Body of pancreas (tissue), 4 donors: ENCODE results near the gene HBD. TPM values are rescaled to one million over a fixed set of nuclear protein-coding genes. Genes with fewer than 3 reads are reported as not detected.

Experiments
- ATAC-seq: fragments of 150-250 bp; one replicate; pipeline ENCODE4 v1.9.1; 2016
- DNase-seq, 4 donors: peaks; one replicate each; pipeline ENCODE4 v3.0.0-alpha.2; 2019
- H3K27ac ChIP-seq, 4 donors: fragments of 200-600 bp; sonication (generic); 1 replicate in 3 of 4; 2 replicates in 1 of 4; pipeline versions ENCODE4 v1.5.1 to v1.6.1; 2016 to 2019; ENCODE audit warnings: mild to moderate bottlenecking in 1 of 4, mixed read lengths in 1 of 4, moderate library complexity in 1 of 4
- H3K27me3 ChIP-seq, 2 donors: fragments of 200-600 bp; sonication (generic); one replicate each; pipeline ENCODE4 v1.6.0; 2016; ENCODE audit warnings: mild to moderate bottlenecking in 1 of 2
- H3K36me3 ChIP-seq, 2 donors: fragments of 200-600 bp; sonication (generic); replicated peaks in 1 of 2; 2 replicates each; pipeline ENCODE4 v1.5.1; 2016; ENCODE audit warnings: low read depth in 2 of 2; ENCODE audit not compliant: insufficient read depth in 1 of 2
- H3K4me1 ChIP-seq: fragments of 200-600 bp; sonication (generic); one replicate; pipeline ENCODE4 v1.6.0; 2016
- H3K4me3 ChIP-seq, 2 donors: fragments of 200-600 bp; sonication (generic); 1 replicate in 1 of 2; 2 replicates in 1 of 2; pipeline ENCODE4 v1.5.1; 2016 to 2019
- H3K9me3 ChIP-seq, 3 donors: fragments of 200-600 bp; sonication (generic); 1 replicate in 2 of 3; 2 replicates in 1 of 3; pipeline ENCODE4 v1.5.1; 2016
- POLR2A ChIP-seq, 3 donors: fragments of 450-650 bp; IDR thresholded peaks; one replicate each; pipeline ENCODE4 v1.6.1; 2016; ENCODE audit warnings: antibody characterized with exemption in 3 of 3, mild to moderate bottlenecking in 2 of 3
- WGBS, 2 donors: methylation state at CpG; one replicate each; pipeline ENCODE4 v1.1.5; 2017; 5-methylcytosine and 5-hydroxymethylcytosine counted together
- intact Hi-C: fragments of 100-400 bp; cut with DNase I; formaldehyde crosslinking; loops from one replicate; pipeline ENCODE4 v1.15.1; 2023
- total RNA-seq, 2 donors: library from RNA; depleted of rRNA; stranded (reverse); fragments of >200 nt; gene quantifications; one replicate each; pipeline ENCODE4 v1.1.0, GENCODE V29; 2016
- TF ChIP-seq, protein P1 (sequence below), 7 experiments: fragments of 450-650 bp in 4 of 7; fragments of 200-600 bp in 3 of 7; sonication (generic) in 3 of 7; IDR thresholded peaks; one replicate each; pipeline ENCODE4 v1.5.1; 2016 to 2019; ENCODE audit warnings: antibody characterized with exemption in 7 of 7

The HBD gene
- total RNA-seq, 2 donors from 2014 or later: not detected

DNA sequence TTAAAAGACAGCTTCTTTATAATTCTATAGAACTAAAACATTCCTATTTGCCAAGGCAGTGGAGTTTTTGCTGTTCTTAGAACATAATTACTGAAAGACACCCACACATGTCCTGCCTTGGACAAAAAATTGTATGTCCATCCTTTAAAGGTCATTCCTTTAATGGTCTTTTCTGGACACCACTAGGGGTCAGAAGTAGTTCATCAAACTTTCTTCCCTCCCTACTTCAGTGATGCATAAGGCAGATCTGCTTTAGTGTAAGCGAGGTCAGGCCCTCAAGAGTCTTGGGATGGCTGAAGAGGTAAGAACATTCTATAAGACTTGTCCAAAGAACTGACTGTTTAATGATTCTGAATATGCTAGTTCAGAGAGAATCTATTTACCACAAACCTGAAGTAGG is 29.5 kb downstream of the HBD start:
- intact Hi-C loops: no loop called here
- ATAC-seq (no peak), DNase-seq (no peak)
- no peak overlapping the region for H3K4me3 ChIP-seq
- no peak for TF ChIP-seq POLR2A (IDR thresholded peaks at IDR 0.05)
- TF ChIP-seq, protein P1, sequence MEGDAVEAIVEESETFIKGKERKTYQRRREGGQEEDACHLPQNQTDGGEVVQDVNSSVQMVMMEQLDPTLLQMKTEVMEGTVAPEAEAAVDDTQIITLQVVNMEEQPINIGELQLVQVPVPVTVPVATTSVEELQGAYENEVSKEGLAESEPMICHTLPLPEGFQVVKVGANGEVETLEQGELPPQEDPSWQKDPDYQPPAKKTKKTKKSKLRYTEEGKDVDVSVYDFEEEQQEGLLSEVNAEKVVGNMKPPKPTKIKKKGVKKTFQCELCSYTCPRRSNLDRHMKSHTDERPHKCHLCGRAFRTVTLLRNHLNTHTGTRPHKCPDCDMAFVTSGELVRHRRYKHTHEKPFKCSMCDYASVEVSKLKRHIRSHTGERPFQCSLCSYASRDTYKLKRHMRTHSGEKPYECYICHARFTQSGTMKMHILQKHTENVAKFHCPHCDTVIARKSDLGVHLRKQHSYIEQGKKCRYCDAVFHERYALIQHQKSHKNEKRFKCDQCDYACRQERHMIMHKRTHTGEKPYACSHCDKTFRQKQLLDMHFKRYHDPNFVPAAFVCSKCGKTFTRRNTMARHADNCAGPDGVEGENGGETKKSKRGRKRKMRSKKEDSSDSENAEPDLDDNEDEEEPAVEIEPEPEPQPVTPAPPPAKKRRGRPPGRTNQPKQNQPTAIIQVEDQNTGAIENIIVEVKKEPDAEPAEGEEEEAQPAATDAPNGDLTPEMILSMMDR (IDR thresholded peaks at IDR 0.05): peak in 4 of 7 experiments; percentile 26 to 40 (median 34)
- no peaks in the 10 kb centered on the region for H3K9me3 ChIP-seq
- no peaks in the 10 kb centered on the region for H3K4me1 ChIP-seq
- H3K36me3 ChIP-seq: no peaks in the 10 kb centered on the region
- H3K27me3 ChIP-seq: no peaks in the 10 kb centered on the region
- 15 to 19% methylated on average over 1 of the region's 1 CpG for WGBS, 2 donors
- no peak overlapping the region for H3K27ac ChIP-seq

DNA sequence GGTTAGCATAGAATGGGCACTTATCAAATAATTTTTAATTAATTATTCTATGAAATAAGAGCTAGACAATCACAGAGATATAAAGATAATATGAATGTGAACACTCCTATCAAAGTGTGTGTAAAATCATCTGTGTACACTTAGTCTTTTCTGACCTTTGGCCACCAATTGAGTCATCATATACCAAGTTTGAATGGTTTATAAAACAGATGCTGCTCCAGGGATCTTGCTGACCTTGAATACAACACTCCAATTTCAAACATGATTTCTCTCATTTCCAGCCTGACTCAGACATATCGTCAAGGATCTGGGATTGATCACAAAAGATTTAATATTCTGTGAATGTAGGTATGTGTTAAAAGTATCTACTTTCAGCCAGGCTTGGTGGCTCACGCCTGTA is 30.9 kb downstream of the HBD start:
- H3K4me1 ChIP-seq: no peaks in the 10 kb centered on the region
- no peak overlapping the region for H3K4me3 ChIP-seq
- no peaks in the 10 kb centered on the region for H3K9me3 ChIP-seq
- H3K27ac ChIP-seq: no peak overlapping the region
- 34 to 39% methylated on average over 2 of the region's 2 CpGs for WGBS, 2 donors
- intact Hi-C loops: no loop called here
- no peak for ATAC-seq
- DNase-seq: no peak
- no peaks in the 10 kb centered on the region for H3K27me3 ChIP-seq
- no peak for TF ChIP-seq POLR2A (IDR thresholded peaks at IDR 0.05)
- TF ChIP-seq, protein P1 (IDR thresholded peaks at IDR 0.05): no peak
- H3K36me3 ChIP-seq: no peaks in the 10 kb centered on the region

DNA sequence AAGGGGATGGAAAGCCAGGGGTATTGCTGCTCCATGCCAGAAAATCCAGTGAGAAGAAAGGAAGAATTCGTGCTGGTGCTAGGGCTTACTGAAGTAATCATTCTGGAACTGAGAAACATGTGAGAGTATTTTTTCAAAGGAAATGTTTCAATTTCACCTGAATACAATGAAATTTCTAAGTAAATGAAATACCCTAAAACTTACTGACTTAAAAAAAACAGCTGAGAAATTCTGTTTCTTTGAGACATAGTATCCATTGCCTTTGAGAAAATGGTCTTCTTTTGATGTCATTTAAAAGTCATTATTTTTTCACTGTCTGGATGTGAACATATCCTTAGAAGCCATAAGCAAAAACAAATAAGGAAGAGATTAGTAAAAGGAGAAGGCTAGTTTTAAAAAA is 33.7 kb downstream of the HBD start, which contains the start of gene OR51V1:
OR51V1 (minus strand) TSS at position 101 of the 400 bp plus-strand sequence; CDS start at position 101, 0 bp downstream.
- Histone ChIP-seq H3K27ac (no peak within 1 kb of the TSS), H3K27me3 (no peaks in the 10 kb centered on the region), H3K4me1 (no peaks in the 10 kb centered on the region), H3K9me3 (no peaks in the 10 kb centered on the region), H3K4me3 (no peak within 1 kb of the TSS), H3K36me3 (no peaks in the 10 kb centered on the region)
- WGBS, 2 donors: 36 to 38% methylated on average over 1 of the region's 1 CpG
- ATAC-seq (no peak), DNase-seq (no peak)
- TF ChIP-seq, protein P1 (IDR thresholded peaks at IDR 0.05): no peak
- no peak for TF ChIP-seq POLR2A (IDR thresholded peaks at IDR 0.05)
- intact Hi-C loops: no loop called here

DNA sequence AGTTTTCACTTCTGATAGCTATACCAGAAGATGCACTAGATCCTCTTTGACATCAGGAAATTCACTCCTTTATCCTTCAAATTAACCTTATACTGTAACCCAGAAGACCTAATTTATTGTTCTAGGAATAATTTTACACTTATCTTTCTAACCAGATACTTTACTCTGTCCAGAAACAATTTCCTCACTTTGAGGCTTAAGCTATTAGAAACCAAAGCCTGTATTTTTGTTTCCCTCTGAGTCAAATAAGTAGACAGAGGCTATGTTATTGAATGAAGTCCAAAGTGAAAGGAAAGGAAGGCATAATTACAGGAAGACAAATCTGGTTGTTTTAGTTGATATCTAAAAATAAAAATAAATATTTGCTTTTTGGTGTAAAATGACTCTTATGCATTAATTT is 36.0 kb downstream of the HBD start:
- TF ChIP-seq, protein P1 (IDR thresholded peaks at IDR 0.05): no peak
- TF ChIP-seq POLR2A (IDR thresholded peaks at IDR 0.05): no peak
- intact Hi-C loops: no loop called here
- ATAC-seq (no peak), DNase-seq (no peak)
- Histone ChIP-seq H3K4me1 (no peaks in the 10 kb centered on the region), H3K27ac (no peak overlapping the region), H3K27me3 (no peaks in the 10 kb centered on the region), H3K4me3 (no peak overlapping the region), H3K36me3 (no peaks in the 10 kb centered on the region), H3K9me3 (no peaks in the 10 kb centered on the region)

DNA sequence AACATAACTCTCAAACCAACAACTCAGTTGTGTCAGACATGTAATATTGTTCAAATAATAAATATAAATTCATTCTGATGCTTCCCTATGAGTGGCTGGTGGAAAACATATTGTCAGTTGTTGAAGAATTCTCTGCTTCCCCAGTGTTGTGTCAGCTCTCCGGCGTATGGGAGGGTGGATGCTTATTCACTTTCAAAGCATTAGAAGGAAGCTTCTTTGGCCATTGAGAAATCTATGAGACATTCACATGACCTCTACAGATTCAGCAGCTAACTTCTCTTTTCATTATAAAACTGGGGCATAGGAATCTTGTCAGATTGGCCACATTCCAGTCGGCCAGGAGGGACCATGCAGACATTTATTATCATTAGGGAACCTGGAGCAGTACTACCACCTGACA is 36.7 kb downstream of the HBD start:
- 55 to 64% methylated on average over 3 of the region's 3 CpGs for WGBS, 2 donors

More for the DNA sequence above, 36.7 kb downstream of the HBD start:
- Histone ChIP-seq H3K36me3 (no peaks in the 10 kb centered on the region), H3K27ac (no peak overlapping the region), H3K9me3 (no peaks in the 10 kb centered on the region), H3K27me3 (no peaks in the 10 kb centered on the region), H3K4me1 (no peaks in the 10 kb centered on the region), H3K4me3 (no peak overlapping the region)
- no peak for ATAC-seq
- DNase-seq: no peak
- intact Hi-C loops: no loop called here
- TF ChIP-seq POLR2A (IDR thresholded peaks at IDR 0.05): no peak
